IMR-90 (cell line): Measurements from ENCODE around the gene ING5. TPM values are rescaled to one million over a fixed set of nuclear protein-coding genes. Genes with fewer than 3 reads are reported as not detected.

Experiments used
- ATAC-seq: fragments of 200-7000 bp; cut with Tn5 transposase; 2 replicates; pipeline ENCODE4 v1.9.1; 2020; ENCODE audit warnings: low read depth, mild to moderate bottlenecking, moderate library complexity
- BruUV-seq: library from RNA; stranded (reverse); fragments of 400-500 nt; replicated peaks from 2 replicates; lab custom pipeline; 2021; lab: Mats Ljungman, UMichigan
- CTCF ChIA-PET: fragments of 300-600 bp; formaldehyde crosslinking; extraction: SDS; loops from one replicate; lab custom pipeline; 2021; ENCODE audit warnings: antibody characterized with exemption; lab: Yijun Ruan, JAX
- POLR2A ChIA-PET: fragments of 300-600 bp; sonication (Branson Sonifier 250); formaldehyde crosslinking; loops from one replicate; lab custom pipeline; 2022; ENCODE audit warnings: antibody characterized with exemption; ENCODE audit not compliant: unreplicated experiment; lab: Charles Lee
- DNase-seq: peaks from one replicate; pipeline ENCODE4 v3.0.0; 2013
- H2AFZ ChIP-seq: replicated peaks from 2 replicates; pipeline ENCODE3; 2013; ENCODE audit warnings: low read length, mild to moderate bottlenecking; ENCODE audit not compliant: poor library complexity
- H2AK5ac ChIP-seq: 2 replicates; pipeline ENCODE4 v1.6.1; 2013; ENCODE audit warnings: low read depth, low read length, inconsistent platforms
- H2AK9ac ChIP-seq: replicated peaks from 2 replicates; pipeline ENCODE3; 2013; ENCODE audit warnings: mild to moderate bottlenecking, low read depth, low read length, moderate library complexity; ENCODE audit not compliant: poor library complexity
- H2BK120ac ChIP-seq: 2 replicates; pipeline ENCODE4 v1.6.1; 2013; ENCODE audit warnings: low read depth, low read length, inconsistent platforms
- H2BK15ac ChIP-seq: 3 replicates; pipeline ENCODE4 v1.6.1; 2013; ENCODE audit warnings: low read depth, low read length, inconsistent platforms
- H2BK20ac ChIP-seq: 2 replicates; pipeline ENCODE4 v1.6.1; 2013; ENCODE audit warnings: low read depth, mild to moderate bottlenecking, inconsistent platforms, low read length, moderate library complexity
- H2BK5ac ChIP-seq: 2 replicates; pipeline ENCODE4 v1.6.1; 2013; ENCODE audit warnings: mild to moderate bottlenecking, low read depth, low read length, inconsistent platforms; ENCODE audit not compliant: poor library complexity, severe bottlenecking
- H3K14ac ChIP-seq: replicated peaks from 2 replicates; pipeline ENCODE4 v1.6.1; 2013; ENCODE audit warnings: low read depth, low read length, inconsistent platforms
- H3K18ac ChIP-seq: 2 replicates; pipeline ENCODE4 v1.6.1; 2013; ENCODE audit warnings: low read depth, low read length, control low read depth
- H3K23ac ChIP-seq: 2 replicates; pipeline ENCODE4 v1.6.1; 2013; ENCODE audit warnings: low read depth, low read length, inconsistent platforms
- H3K27ac ChIP-seq: 2 replicates; pipeline ENCODE4 v1.5.1; 2013; ENCODE audit warnings: mild to moderate bottlenecking, control low read depth, low read length; ENCODE audit not compliant: insufficient read depth
- H3K27me3 ChIP-seq: 2 replicates; pipeline ENCODE4 v1.6.1; 2013; ENCODE audit warnings: low read length; ENCODE audit not compliant: control insufficient read depth, insufficient read depth
- H3K36me3 ChIP-seq: 2 replicates; pipeline ENCODE4 v1.6.1; 2013; ENCODE audit warnings: low read length, mixed read lengths; ENCODE audit not compliant: control insufficient read depth, insufficient read depth
- H3K4ac ChIP-seq: 2 replicates; pipeline ENCODE4 v1.6.1; 2013; ENCODE audit warnings: low read depth, low read length, inconsistent platforms
- H3K4me1 ChIP-seq: 2 replicates; pipeline ENCODE4 v1.6.1; 2013; ENCODE audit warnings: low read length, mixed read lengths; ENCODE audit not compliant: control insufficient read depth, insufficient read depth
- H3K4me2 ChIP-seq: 2 replicates; pipeline ENCODE4 v1.6.1; 2013; ENCODE audit warnings: low read depth, mild to moderate bottlenecking, control low read depth, low read length, moderate library complexity
- H3K4me3 ChIP-seq: 2 replicates; pipeline ENCODE4 v1.5.1; 2013; ENCODE audit warnings: low read depth, mild to moderate bottlenecking, control low read depth, low read length, moderate library complexity; ENCODE audit not compliant: insufficient read depth
- H3K56ac ChIP-seq: 2 replicates; pipeline ENCODE4 v1.6.1; 2013; ENCODE audit warnings: low read length, inconsistent platforms; ENCODE audit not compliant: insufficient read depth; ENCODE audit errors: extremely low read depth
- H3K79me1 ChIP-seq, 2 experiments: 2 replicates each; pipeline ENCODE4 v1.6.1; 2013; ENCODE audit warnings: low read length in 2 of 2, inconsistent platforms in 1 of 2, low read depth in 1 of 2
- H3K9ac ChIP-seq: 2 replicates; pipeline ENCODE4 v1.6.1; 2013; ENCODE audit warnings: low read depth, low read length, control low read depth
- H3K9me1 ChIP-seq: 2 replicates; pipeline ENCODE4 v1.6.1; 2013; ENCODE audit warnings: low read length, inconsistent platforms; ENCODE audit not compliant: insufficient read depth
- H3K9me3 ChIP-seq: 2 replicates; pipeline ENCODE4 v1.6.1; 2013; ENCODE audit warnings: low read length; ENCODE audit not compliant: control insufficient read depth, insufficient read depth
- H4K20me1 ChIP-seq: 2 replicates; pipeline ENCODE4 v1.6.1; 2013; ENCODE audit warnings: low read length, inconsistent platforms; ENCODE audit not compliant: insufficient read depth
- H4K5ac ChIP-seq: 2 replicates; pipeline ENCODE4 v1.6.1; 2013; ENCODE audit warnings: mild to moderate bottlenecking, low read depth, low read length, control low read depth
- H4K8ac ChIP-seq, 2 experiments: 2 replicates each; pipeline ENCODE4 v1.6.1; 2013; ENCODE audit warnings: low read depth in 2 of 2, low read length in 2 of 2, control low read depth in 1 of 2, inconsistent platforms in 1 of 2
- H4K91ac ChIP-seq: 2 replicates; pipeline ENCODE4 v1.6.1; 2013; ENCODE audit warnings: low read depth, low read length, inconsistent platforms; ENCODE audit not compliant: insufficient read depth
- BHLHE40 ChIP-seq: fragments of 150-350 bp; IDR thresholded peaks from 2 replicates; pipeline ENCODE4 v1.6.1; 2016; ENCODE audit warnings: mild to moderate bottlenecking, low read depth, low read length
- CEBPB ChIP-seq: IDR thresholded peaks from 2 replicates; pipeline ENCODE4 v1.6.1; 2012; ENCODE audit warnings: low read depth, low read length, improper control_type of control experiment
- CHD1 ChIP-seq: IDR thresholded peaks from 2 replicates; pipeline ENCODE4 v1.6.1; 2012; ENCODE audit warnings: low read depth, low read length, improper control_type of control experiment
- FOS ChIP-seq: fragments of 150-350 bp; IDR thresholded peaks from 2 replicates; pipeline ENCODE4 v1.6.1; 2016; ENCODE audit warnings: low read depth, low read length
- MAFK ChIP-seq: IDR thresholded peaks from 2 replicates; pipeline ENCODE4 v1.6.1; 2012; ENCODE audit warnings: low read depth, low read length, improper control_type of control experiment
- MXI1 ChIP-seq: IDR thresholded peaks from 2 replicates; pipeline ENCODE4 v1.6.1; 2012; ENCODE audit warnings: low read depth, mild to moderate bottlenecking, low read length, moderate library complexity, borderline replicate concordance
- NFE2L2 ChIP-seq: fragments of 150-350 bp; IDR thresholded peaks from 2 replicates; pipeline ENCODE4 v1.6.1; 2016; ENCODE audit warnings: low read depth, mild to moderate bottlenecking, low read length
- POLR2A ChIP-seq: IDR thresholded peaks from 2 replicates; pipeline ENCODE4 v1.6.1; 2012; ENCODE audit warnings: mild to moderate bottlenecking, low read depth, low read length
- RAD21 ChIP-seq: IDR thresholded peaks from 2 replicates; pipeline ENCODE4 v1.6.1; 2012; ENCODE audit warnings: low read length, improper control_type of control experiment
- RCOR1 ChIP-seq: IDR thresholded peaks from 2 replicates; pipeline ENCODE4 v1.6.1; 2012; ENCODE audit warnings: mild to moderate bottlenecking, low read length, improper control_type of control experiment; ENCODE audit not compliant: insufficient replicate concordance
- RFX5 ChIP-seq: IDR thresholded peaks from 2 replicates; pipeline ENCODE4 v1.8.0; 2012; ENCODE audit warnings: low read depth, mild to moderate bottlenecking, low read length, moderate library complexity
- SMC3 ChIP-seq: fragments of 150-350 bp; IDR thresholded peaks from 2 replicates; pipeline ENCODE4 v1.6.1; 2016; ENCODE audit warnings: low read depth, mild to moderate bottlenecking, antibody characterized with exemption, low read length, moderate library complexity
- WGBS, 2 experiments: methylation state at CpG; one replicate each; pipeline versions ENCODE4 v1.1.5 to v1.1.7; 2013; ENCODE audit warnings: missing lambda C conversion rate in 2 of 2; ENCODE audit not compliant: insufficient read length in 1 of 2; ENCODE audit errors: extremely low coverage in 2 of 2; 5-methylcytosine and 5-hydroxymethylcytosine counted together
- dilution Hi-C: fragments of 300-500 bp; cut with HindIII; formaldehyde crosslinking; loops from one replicate; pipeline ENCODE4 v1.14.3; 2018; ENCODE audit warnings: low sequenced_read_pairs; ENCODE audit not compliant: unreplicated experiment
- in situ Hi-C: fragments of 300-500 bp; cut with MboI; formaldehyde crosslinking; loops from 3 replicates; pipeline ENCODE4 v1.14.3; 2019; ENCODE audit warnings: low sequenced_read_pairs, inconsistent platforms, mixed read lengths
- intact Hi-C: fragments of 100-400 bp; cut with micrococcal nuclease; formaldehyde crosslinking; loops from 2 replicates; pipeline ENCODE4 v1.10.0; 2022
- polyA plus RNA-seq, 3 experiments: library from polyadenylated mRNA; depleted of rRNA; stranded (reverse); fragments of >200 nt; gene quantifications; 2 replicates each; pipeline ENCODE4 v1.2.3, GENCODE V29; 2012; ENCODE audit warnings: low replicate concordance in 1 of 3
- total RNA-seq: library from RNA; depleted of rRNA; stranded (reverse); fragments of >200 nt; gene quantifications from 2 replicates; pipeline ENCODE4 v1.2.3, GENCODE V29; 2012
- TF ChIP-seq, protein P1 (sequence below): conservative IDR thresholded peaks from 2 replicates; pipeline ENCODE4 v1.5.1; 2012; ENCODE audit warnings: mild to moderate bottlenecking, low read depth, low read length, improper control_type of control experiment
- TF ChIP-seq, protein P2 (sequence below): fragments of 150-350 bp; IDR thresholded peaks from 2 replicates; pipeline ENCODE4 v1.6.1; 2017; ENCODE audit warnings: mild to moderate bottlenecking, antibody characterized with exemption, low read length, low read depth

Gene ING5
- total and polyA plus RNA-seq, 2 of the 4 experiments (the other 2 are of a cell fraction), result 36.1 to 38.9 TPM

DNA sequence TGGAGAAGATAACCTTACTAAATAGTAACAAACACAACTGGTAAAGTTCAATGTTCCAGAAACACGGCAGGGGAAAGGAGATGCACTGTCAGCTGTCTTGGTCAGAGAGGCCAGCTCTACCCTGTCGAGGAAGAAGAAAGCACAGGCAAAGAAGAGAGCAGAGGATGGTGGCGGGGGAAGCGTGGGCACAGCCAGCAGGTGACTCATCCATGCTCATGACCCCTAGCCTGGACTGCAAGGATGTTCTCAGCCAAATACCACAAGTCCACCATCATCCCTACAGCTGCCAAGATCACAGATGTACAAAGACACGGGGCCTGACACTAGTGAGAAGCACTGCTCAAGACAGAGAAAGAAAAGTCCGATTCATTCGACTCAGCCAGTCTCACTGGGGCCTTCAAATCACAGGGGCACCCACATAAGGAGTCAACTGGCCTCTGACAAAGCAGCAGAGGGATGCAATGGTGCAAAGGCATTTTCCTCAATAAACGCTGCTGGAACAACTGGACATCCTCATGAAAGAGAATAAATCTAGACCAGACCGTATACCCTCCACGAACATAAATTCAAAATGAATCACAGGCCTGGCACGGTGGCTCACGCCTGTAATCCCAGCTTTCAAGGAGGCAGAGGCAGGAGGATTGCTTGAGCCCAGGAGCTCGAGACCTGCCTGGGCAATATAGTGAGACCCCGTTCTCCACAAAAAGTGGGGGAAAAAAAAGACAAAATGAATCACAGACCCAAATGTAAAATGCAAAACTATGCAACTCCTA, 20.8 kb upstream of the ING5 start:
- ChIA-PET CTCF (no interaction called here), POLR2A (no interaction called here)
- Histone ChIP-seq H4K8ac (peak overlapping the region; percentile 24 to 43; a peak in 2 of 4 replicates), H4K20me1 (peaks cover 15% of the 10 kb centered on the region; the same call in 1 of the 2 replicates), H3K27ac (peak overlapping the region; percentile 76), H4K91ac (peak overlapping the region; percentile 48; the same call in 1 of the 2 replicates), H3K4me3 (no peak overlapping the region), H3K4me1 (peaks cover 11% of the 10 kb centered on the region), H2AK9ac (peak overlapping the region; percentile 70), H3K14ac (peak overlapping the region; percentile 65), H2AFZ (peak overlapping the region; percentile 6), H2BK15ac (no peak overlapping the region), H3K56ac (peak overlapping the region; percentile 65; the same call in 1 of the 2 replicates), H2BK20ac (peak overlapping the region; percentile 57), H3K4me2 (peak overlapping the region; percentile 76), H3K79me1 (peaks cover 22 to 57% of the 10 kb centered on the region in 2 experiments), H3K4ac (peak overlapping the region; percentile 67), H3K23ac (peak overlapping the region; percentile 90), H2AK5ac (peak overlapping the region; percentile 64), H3K18ac (no peak overlapping the region), H3K9me3 (no peaks in the 10 kb centered on the region), H2BK120ac (peak overlapping the region; percentile 52; the same call in 1 of the 2 replicates), H3K9me1 (0 out of 2 replicates have a peak, but pooled peaks cover 3% of the 10 kb centered on the region), H4K5ac (no peak overlapping the region), H3K36me3 (peaks cover 33% of the 10 kb centered on the region), H3K9ac (0 out of 2 replicates have a peak overlapping the region, but pooled peaks have one; percentile 11), H3K27me3 (no peaks in the 10 kb centered on the region), H2BK5ac (peak overlapping the region; percentile 84)
- 20% methylated on average over 2 of the region's 14 CpGs; no CpG with 5 or more reads in 1 of the 2 experiments for WGBS, 2 experiments
- in situ Hi-C loops, result no loop called here
- dilution Hi-C loops, result no loop called here
- peak; percentile 99 for DNase-seq
- BruUV-seq, result no TSS peak
- intact Hi-C loops, result no loop called here
- peak; percentile 96 for ATAC-seq
- TF ChIP-seq MAFK (peak; percentile 56; the same call in 1 of the 2 replicates), BHLHE40 (peak; percentile 75), POLR2A (0 out of 2 replicates have a peak, but pooled peaks have one; percentile 37), RAD21 (no peak), SMC3 (no peak), CEBPB (peak; percentile 22; the same call in 1 of the 2 replicates), CHD1 (no peak), FOS (peak; percentile 96), RFX5 (no peak), RCOR1 (peak; percentile 82), MXI1 (peak; percentile 63; the same call in 1 of the 2 replicates), NFE2L2 (peak; percentile 26; the same call in 1 of the 2 replicates)
- TF ChIP-seq, protein P1, sequence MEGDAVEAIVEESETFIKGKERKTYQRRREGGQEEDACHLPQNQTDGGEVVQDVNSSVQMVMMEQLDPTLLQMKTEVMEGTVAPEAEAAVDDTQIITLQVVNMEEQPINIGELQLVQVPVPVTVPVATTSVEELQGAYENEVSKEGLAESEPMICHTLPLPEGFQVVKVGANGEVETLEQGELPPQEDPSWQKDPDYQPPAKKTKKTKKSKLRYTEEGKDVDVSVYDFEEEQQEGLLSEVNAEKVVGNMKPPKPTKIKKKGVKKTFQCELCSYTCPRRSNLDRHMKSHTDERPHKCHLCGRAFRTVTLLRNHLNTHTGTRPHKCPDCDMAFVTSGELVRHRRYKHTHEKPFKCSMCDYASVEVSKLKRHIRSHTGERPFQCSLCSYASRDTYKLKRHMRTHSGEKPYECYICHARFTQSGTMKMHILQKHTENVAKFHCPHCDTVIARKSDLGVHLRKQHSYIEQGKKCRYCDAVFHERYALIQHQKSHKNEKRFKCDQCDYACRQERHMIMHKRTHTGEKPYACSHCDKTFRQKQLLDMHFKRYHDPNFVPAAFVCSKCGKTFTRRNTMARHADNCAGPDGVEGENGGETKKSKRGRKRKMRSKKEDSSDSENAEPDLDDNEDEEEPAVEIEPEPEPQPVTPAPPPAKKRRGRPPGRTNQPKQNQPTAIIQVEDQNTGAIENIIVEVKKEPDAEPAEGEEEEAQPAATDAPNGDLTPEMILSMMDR, result no peak
- TF ChIP-seq, protein P2, sequence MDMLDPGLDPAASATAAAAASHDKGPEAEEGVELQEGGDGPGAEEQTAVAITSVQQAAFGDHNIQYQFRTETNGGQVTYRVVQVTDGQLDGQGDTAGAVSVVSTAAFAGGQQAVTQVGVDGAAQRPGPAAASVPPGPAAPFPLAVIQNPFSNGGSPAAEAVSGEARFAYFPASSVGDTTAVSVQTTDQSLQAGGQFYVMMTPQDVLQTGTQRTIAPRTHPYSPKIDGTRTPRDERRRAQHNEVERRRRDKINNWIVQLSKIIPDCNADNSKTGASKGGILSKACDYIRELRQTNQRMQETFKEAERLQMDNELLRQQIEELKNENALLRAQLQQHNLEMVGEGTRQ, result peak; percentile 47; the same call in 1 of the 2 replicates
